NOMO-1 treated with dmso at 0.1 percent for 144 hours (cell line): Measurements from ENCODE around the gene PACSIN1.

Experiments used
- DNase-seq: peaks from one replicate; lab custom pipeline; 2025; ENCODE audit not compliant: unreplicated experiment; lab: John Stamatoyannopoulos, UW

The PACSIN1 gene

DNA sequence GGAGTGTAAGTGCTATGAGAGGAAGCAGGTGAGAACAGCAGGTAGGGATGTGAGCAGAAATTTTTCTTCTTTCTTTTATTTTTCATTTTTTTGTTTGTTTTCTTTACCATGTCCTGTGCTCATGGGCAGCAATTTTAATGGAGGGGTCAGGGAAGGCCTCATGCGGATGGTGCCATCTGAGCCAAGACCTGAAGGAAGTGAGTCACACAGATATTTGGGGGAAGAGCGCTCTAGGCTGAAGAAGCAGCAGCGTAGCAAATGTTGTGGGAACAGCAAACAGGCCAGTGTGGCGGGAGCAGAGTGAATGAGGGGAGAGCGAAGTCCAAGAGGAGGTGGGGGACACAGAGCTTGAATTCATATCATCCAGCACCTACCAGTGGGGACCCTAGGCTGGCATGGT lies 77.5 kb downstream of the PACSIN1 start:
- no peak for DNase-seq

- no peak for DNase-seq
These were observed 78.3 kb downstream of the PACSIN1 start for GRCh38 chr6:34544052-34544604.

- no peak for DNase-seq
These were observed 79.0 kb downstream of the PACSIN1 start for GRCh38 chr6:34544776-34545471.

GRCh38 chr6:34546551-34547321 lies 80.9 kb downstream of the PACSIN1 start:
- DNase-seq: no peak

DNA sequence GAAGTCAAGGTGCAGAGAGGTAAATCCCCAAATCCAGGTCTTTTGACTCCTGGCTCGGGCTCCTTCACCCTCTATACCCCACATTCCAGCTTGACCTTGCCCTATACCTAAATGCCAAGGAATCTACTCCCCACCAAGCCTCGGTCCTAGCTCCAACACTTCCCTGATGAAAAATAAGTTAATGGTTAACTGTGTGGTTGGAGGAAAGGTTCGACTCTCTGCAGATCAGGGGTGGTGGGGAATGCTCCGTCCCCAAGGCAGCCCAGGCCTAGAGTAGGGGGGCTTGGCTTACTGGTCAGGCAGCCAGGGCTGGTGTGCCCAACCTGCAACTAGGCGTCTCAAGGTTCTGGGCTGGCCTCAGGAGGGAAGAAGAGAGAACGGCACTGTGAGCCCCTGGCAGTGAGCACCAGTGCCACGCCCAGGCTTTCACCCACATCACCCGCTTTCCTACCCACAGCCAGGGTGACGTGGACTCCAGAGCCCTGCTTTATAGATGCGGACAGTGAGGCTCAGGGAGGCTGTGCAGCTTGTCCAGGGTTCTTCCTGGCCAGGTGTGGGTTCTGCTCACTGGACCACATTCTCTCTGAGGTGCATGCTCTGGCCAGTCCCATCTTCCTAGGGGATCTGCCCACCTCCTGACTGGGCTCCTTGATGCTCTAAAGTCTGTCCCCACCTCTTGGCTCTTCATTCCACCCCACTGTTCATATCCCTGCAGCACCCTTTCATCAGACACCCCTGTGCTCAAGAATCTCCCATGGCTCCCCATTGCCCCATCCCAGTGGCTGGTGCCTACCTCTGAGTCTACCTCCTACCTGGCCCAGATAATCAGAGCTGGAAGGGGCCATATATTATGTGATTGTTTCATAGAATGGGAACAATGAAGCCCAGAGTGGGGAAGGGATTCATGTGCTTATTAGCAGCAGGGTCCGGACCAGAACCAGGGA lies 82.1 kb downstream of the PACSIN1 start:
- no peak for DNase-seq

DNA sequence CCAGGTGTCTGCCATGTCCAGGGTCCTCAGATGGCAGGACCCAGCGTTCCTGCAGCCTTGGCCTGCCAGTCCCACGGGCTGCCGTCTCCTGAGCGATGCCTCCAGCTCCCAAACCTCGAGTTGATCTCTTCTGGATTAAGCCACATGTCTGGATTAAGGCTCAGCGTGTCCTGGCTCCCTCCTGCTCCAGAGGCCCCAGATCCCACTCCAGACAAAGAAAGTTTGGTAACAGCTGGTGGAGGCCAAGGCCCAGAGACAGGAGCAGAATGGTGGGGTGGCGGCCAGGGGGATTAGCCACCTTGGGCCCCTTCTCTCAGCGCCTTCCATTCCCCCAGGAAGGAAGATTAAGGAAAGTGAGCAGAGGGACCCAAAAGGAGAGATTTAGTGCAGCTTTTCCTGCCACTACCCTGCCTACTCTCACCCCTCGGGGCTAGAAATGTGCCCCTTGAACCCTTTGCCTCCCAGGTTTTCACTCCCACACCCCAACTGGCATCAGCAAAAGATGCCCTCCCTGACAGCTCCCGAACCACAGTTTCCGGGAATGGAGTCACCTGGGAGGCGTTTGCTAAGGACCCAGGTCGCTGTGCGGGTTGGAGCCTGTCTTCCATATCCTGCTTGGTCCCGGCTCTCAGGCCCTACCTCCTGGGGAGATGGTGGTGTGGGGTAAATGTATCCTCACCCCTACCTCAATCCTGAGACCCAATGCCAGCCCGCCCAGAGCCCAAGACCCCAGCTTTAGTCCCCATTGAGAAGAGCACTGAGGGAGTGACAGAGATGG lies 83.3 kb downstream of the PACSIN1 start:
- DNase-seq: no peak

- DNase-seq: no peak
These were observed 83.9 kb downstream of the PACSIN1 start for GRCh38 chr6:34549804-34550202.

DNA sequence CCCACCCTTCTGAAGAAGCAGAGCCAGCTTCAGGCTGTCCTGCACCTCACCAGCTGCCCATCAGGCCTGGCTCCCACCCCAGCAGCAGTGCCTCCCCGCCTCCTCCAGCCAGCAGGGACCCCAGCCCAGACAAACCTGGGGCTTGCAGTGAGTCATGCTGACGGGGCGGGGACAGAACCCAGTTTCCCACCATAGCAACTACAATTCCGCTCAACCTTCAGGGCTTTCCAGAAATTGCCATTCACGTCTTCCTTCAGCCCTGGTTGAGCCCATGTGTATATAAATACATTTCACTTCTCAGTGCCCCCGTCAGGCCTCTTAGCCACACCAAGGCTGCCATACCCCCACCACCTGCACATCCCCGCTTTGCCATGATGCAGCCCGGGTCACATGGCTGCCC lies 85.8 kb downstream of the PACSIN1 start:
- DNase-seq: no peak

DNA sequence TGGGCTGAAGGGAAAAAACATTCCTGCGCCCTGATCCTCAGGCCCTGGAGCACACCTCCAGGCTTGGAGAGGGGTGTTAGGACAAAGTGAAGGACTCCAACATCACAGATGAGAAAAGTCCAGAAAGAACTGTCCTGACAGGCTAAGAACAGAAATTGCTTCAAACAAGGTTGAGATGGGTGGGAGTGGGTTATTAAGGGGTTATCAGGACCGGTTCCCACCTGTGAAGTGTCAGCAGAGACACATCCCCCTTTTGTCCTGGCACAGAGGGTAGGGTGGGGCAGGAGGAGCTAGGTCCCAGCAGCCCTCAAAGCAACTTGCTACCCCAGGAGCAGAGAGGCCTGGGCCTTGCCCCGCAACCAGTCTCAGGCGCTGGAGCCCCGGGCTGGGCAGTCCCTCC lies 86.7 kb downstream of the PACSIN1 start:
- DNase-seq: no peak

- DNase-seq: no peak
These were observed 87.3 kb downstream of the PACSIN1 start for GRCh38 chr6:34553146-34553545.

DNA sequence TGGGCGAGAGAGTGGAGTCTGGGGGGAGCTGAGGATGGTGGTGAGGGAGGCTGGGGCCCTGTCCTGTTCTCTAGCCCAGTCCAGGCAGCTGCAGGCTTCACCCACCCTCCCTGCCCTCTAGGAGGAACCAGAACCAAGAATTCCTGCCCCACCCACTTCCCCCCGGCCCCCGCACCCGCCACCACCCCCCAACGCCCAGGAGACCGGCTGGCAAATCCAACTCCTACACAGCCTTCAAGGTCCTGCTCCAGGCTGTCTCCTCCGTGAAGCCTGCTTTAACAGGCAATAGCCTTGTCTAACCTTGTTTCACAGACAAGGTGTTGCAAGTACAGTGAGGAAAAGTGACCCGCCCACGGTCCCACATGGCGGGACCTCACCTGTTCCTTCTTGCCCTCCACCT lies 87.9 kb downstream of the PACSIN1 start:
- no peak for DNase-seq

- no peak for DNase-seq
These were observed 88.6 kb downstream of the PACSIN1 start for GRCh38 chr6:34554291-34555006.

DNA sequence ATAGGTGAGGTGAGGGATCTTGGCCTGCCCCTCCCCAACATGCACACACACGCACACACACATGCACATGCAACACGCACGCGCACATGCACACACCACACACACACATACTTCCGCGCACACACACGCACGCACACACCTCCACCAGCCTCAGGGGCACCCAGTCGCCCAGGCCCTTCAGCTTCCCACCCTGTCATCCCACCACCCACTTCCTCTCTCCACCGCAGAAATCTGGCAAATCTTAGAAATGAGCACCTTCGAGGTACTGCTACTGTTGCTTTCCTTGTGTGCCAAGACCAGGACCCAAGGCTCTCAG lies 89.1 kb downstream of the PACSIN1 start:
- DNase-seq: no peak

- DNase-seq: no peak
These were observed 89.5 kb downstream of the PACSIN1 start for GRCh38 chr6:34555328-34555727.

GRCh38 chr6:34556031-34556471 lies 90.2 kb downstream of the PACSIN1 start, which contains the start of gene SPDEF:
Gene SPDEF, minus strand, starts transcription at chr6:34556329. Its CDS starts 11,874 bp downstream, at chr6:34544455.
- DNase-seq: no peak

DNA sequence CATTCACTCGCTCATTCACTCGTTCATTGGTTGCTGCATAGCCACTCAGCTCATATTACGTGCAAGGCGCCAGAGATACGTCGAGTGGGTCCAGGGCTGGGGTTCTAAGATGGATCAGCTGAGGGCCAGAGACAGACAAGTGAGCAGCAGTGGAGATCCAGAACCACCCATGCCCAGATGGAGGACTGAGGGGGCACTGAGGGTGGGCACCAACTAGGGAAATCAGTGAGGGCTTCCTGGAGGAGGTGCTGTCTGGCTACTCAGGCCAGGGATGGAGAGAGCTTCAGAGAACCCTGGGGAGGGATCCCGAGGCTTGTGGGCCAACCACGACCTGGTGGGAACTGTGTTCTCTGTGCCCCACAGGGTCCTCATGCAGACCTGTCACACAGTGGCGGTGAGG lies 90.6 kb downstream of the PACSIN1 start:
- no peak for DNase-seq

DNA sequence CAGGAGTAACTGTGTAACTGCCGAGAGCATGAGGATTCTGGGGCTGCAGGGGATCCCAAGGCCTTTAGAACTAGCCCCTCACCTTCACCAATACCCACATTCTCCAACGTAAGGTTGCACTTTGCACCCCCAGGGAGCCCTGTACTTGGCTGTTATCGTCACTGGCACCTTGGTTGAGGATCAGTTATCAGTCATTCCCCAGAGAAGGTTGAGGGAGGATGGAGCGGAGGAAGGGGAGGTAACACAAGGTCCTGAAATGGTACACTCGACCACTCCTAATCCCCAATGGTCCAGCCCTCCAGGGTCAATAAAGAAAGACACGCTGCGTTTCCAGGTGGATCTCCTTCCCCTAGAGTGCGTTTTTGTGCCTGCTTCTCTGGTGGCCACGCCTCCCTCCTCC lies 91.4 kb downstream of the PACSIN1 start:
- no peak for DNase-seq

GRCh38 chr6:34558172-34558714 lies 92.4 kb downstream of the PACSIN1 start:
- DNase-seq: no peak

DNA sequence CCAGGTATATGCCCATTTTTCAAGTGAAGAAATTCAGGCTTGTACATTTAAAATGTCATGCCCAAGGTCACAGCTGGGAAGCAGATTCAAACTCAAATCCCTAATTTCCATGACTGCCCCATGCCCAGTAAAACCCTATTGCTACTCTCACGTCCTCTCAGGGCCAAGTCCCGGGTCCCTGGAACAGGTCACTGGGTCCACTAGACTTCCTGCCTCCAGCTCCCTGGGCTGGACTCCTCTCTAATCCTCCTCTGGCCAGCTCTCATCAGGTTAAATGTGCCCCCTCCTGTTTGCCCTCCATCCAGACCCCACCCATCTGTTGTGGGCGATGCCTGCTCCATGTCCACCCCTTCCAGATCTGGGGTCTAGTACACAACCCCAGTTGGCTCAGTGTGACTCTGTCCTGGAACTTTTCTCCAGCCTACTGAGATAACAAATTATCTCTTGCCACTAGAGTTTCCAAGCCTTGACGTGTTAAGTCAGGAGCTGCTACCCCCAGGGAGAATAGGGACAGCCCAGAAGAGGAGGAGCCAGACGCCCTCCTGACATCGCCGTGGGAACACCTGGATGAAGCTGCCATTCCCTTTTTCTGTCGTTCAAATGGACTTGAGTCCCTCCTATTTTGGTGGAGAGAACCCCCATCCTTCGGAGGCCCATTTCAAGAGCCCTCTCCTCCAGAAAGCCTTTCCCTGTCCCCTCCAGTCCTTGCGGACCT lies 93.9 kb downstream of the PACSIN1 start:
- no peak for DNase-seq
